ENCODE data around the gene PRKN. TPM values are rescaled to one million over a fixed set of nuclear protein-coding genes. Genes with fewer than 3 reads are reported as not detected.

PRKN gene
- total and polyA plus RNA-seq, 2 donors (not counting 1 experiment from before 2014, with no cell fraction given) = 0.43 to 4.6 TPM

DNA sequence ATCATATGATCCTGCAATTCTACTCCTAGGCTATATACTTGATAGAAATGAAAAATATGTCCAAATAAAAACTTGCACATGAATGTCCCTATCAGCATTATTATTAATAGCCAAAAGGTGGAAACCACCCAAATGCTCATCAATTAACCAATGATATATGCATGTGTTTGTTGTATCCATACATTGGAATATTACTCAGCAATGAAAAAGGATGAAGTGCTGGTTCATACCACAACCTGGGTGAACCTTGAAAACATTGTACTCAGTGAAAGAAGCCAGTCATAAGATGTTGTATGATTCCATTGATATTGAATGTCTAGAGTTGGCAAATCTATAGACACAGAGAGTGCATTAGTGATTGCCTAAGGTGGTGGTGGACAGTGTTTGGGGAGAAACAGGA is 267.6 kb downstream of the PRKN start:
- H3K36me3 ChIP-seq (ENCODE audit: control insufficient read depth, insufficient read depth, low read length) = no peaks in the 10 kb centered on the region
- no peaks in the 10 kb centered on the region for H3K27me3 ChIP-seq (ENCODE audit: control insufficient read depth, insufficient read depth, low read length)
- H3K9me3 ChIP-seq (ENCODE audit: control insufficient read depth, insufficient read depth, low read depth, low read length) = no peaks in the 10 kb centered on the region
- H3K4me1 ChIP-seq (ENCODE audit: control insufficient read depth, extremely low read depth, insufficient read depth, low read length) = no peaks in the 10 kb centered on the region
- TF ChIP-seq CTCF (conservative IDR thresholded peaks at IDR 0.05 in 1 of 2, IDR thresholded peaks at IDR 0.05 in 1 of 2; ENCODE audit: low read depth in 1 of 2, low read length in 2 of 2) (no peak), EZH2 (IDR thresholded peaks at IDR 0.05; ENCODE audit: low read length, missing control alignments) (no peak)
- DNase-seq (ENCODE audit: low read depth in 2 of 2) = no peak
- no peaks in the 10 kb centered on the region for H4K20me1 ChIP-seq (ENCODE audit: control insufficient read depth, extremely low read depth, insufficient read depth, low read length)
- no peak overlapping the region for H3K4me3 ChIP-seq (replicated peaks in 1 of 4; ENCODE audit: control extremely low read depth in 1 of 4, insufficient read depth in 1 of 4, low read depth in 3 of 4, low read length in 4 of 4)
- H3K27ac ChIP-seq (ENCODE audit: insufficient read depth, low read length) = no peak overlapping the region
- H3K79me2 ChIP-seq (ENCODE audit: control insufficient read depth, insufficient read depth, low read length) = no peaks in the 10 kb centered on the region
- no peak overlapping the region for H3K4me2 ChIP-seq (ENCODE audit: extremely low read depth, insufficient read depth, low read length)
- no peak overlapping the region for H3K9ac ChIP-seq (ENCODE audit: insufficient read depth, low read length)
- no peak overlapping the region for H2AFZ ChIP-seq (ENCODE audit: low read length)

- Histone ChIP-seq H3K4me2 (ENCODE audit: extremely low read depth, insufficient read depth, low read length) (no peak overlapping the region), H3K9me3 (ENCODE audit: control insufficient read depth, insufficient read depth, low read depth, low read length) (no peaks in the 10 kb centered on the region), H3K36me3 (ENCODE audit: control insufficient read depth, insufficient read depth, low read length) (no peaks in the 10 kb centered on the region), H3K27ac (ENCODE audit: insufficient read depth, low read length) (no peak overlapping the region), H2AFZ (ENCODE audit: low read length) (no peak overlapping the region), H3K4me3 (replicated peaks in 1 of 4; ENCODE audit: control extremely low read depth in 1 of 4, insufficient read depth in 1 of 4, low read depth in 3 of 4, low read length in 4 of 4) (no peak overlapping the region), H3K27me3 (ENCODE audit: control insufficient read depth, insufficient read depth, low read length) (no peaks in the 10 kb centered on the region), H3K9ac (ENCODE audit: insufficient read depth, low read length) (no peak overlapping the region), H4K20me1 (ENCODE audit: control insufficient read depth, extremely low read depth, insufficient read depth, low read length) (no peaks in the 10 kb centered on the region), H3K79me2 (ENCODE audit: control insufficient read depth, insufficient read depth, low read length) (no peaks in the 10 kb centered on the region), H3K4me1 (ENCODE audit: control insufficient read depth, extremely low read depth, insufficient read depth, low read length) (no peaks in the 10 kb centered on the region)
- no peak for DNase-seq (ENCODE audit: low read depth in 2 of 2)
- TF ChIP-seq CTCF (conservative IDR thresholded peaks at IDR 0.05 in 1 of 2, IDR thresholded peaks at IDR 0.05 in 1 of 2; ENCODE audit: low read depth in 1 of 2, low read length in 2 of 2) (no peak), EZH2 (IDR thresholded peaks at IDR 0.05; ENCODE audit: low read length, missing control alignments) (no peak)
Observed at GRCh38 chr6:162450358-162450757, 277.2 kb downstream of the PRKN start.

GRCh38 chr6:162448294-162448693 is 279.3 kb downstream of the PRKN start:
- Histone ChIP-seq H4K20me1 (ENCODE audit: control insufficient read depth, extremely low read depth, insufficient read depth, low read length) (no peaks in the 10 kb centered on the region), H3K4me1 (ENCODE audit: control insufficient read depth, extremely low read depth, insufficient read depth, low read length) (no peaks in the 10 kb centered on the region), H3K27me3 (ENCODE audit: control insufficient read depth, insufficient read depth, low read length) (no peaks in the 10 kb centered on the region), H2AFZ (ENCODE audit: low read length) (no peak overlapping the region), H3K4me2 (ENCODE audit: extremely low read depth, insufficient read depth, low read length) (no peak overlapping the region), H3K27ac (ENCODE audit: insufficient read depth, low read length) (no peak overlapping the region), H3K9me3 (ENCODE audit: control insufficient read depth, insufficient read depth, low read depth, low read length) (no peaks in the 10 kb centered on the region), H3K36me3 (ENCODE audit: control insufficient read depth, insufficient read depth, low read length) (no peaks in the 10 kb centered on the region), H3K79me2 (ENCODE audit: control insufficient read depth, insufficient read depth, low read length) (no peaks in the 10 kb centered on the region), H3K4me3 (replicated peaks in 1 of 4; ENCODE audit: control extremely low read depth in 1 of 4, insufficient read depth in 1 of 4, low read depth in 3 of 4, low read length in 4 of 4) (no peak overlapping the region), H3K9ac (ENCODE audit: insufficient read depth, low read length) (no peak overlapping the region)
- TF ChIP-seq EZH2 (IDR thresholded peaks at IDR 0.05; ENCODE audit: low read length, missing control alignments) = no peak
- TF ChIP-seq CTCF (conservative IDR thresholded peaks at IDR 0.05 in 1 of 2, IDR thresholded peaks at IDR 0.05 in 1 of 2; ENCODE audit: low read depth in 1 of 2, low read length in 2 of 2) = no peak
- no peak for DNase-seq (ENCODE audit: low read depth in 2 of 2)

All from fibroblast of lung (primary cell).